GM18868 (cell line): Measurements from ENCODE around the gene RAB4B.
"Not testable (repeated sequence)": the region's sequence is repeated elsewhere in the genome, so short reads cannot be mapped to it uniquely, and the experiment has no call there.

Source experiments
- ATAC-seq: cut with Tn5 transposase; IDR thresholded peaks from one replicate; pipeline ENCODE4 v1.9.1; 2021; ENCODE audit warnings: mild to moderate bottlenecking, moderate library complexity; ENCODE audit not compliant: unreplicated experiment

Gene RAB4B

DNA sequence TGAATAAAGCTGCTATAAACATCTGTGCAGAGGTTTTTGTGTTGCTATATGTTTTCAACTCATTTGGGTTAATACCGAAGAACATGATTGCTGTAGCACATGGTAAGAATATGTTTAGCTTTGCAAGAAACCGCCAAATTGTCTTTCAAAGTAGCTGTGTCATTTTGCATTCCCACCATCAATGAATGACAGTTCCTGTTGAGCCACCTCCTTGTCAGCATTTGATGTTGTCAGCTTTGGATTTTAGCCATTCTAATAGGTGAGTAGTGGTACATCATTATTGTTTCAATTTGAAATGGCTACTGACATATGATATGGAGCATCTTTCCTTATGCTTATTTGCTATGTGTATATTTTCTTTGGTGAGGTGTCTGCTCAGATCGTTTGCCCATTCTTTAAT is 64.0 kb downstream of the RAB4B start:
- not testable (repeated sequence) for ATAC-seq

DNA sequence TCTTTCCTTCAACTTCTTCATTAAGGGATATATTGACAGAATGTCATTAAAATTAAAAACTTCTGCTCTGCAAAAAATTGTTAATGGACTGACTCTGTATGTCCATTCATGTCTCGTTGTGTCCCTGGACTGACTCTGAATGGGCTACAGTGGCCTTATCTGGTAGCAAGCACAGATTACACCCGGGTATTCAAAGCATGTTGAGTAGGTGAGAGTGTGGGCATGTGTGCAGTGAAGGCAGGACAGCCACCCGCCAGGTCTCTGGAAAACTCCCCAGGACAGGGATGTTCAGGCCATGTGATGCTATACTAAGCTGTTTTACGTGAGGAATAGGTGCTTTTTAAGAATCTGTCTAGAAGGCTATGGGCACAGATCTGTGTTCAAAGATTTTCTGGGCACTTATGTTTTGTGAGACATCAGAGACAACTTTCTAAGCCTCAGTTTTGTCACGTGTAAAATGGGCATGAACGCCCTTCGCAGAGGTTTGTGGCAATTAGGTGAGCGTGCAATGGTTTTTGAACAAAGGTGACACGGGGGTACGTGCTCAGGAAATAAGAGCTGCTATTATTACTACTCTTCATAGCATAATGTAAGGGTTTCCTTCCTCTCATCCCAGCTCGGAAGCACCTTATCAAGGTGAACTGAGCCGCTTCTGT is 65.1 kb downstream of the RAB4B start:
- ATAC-seq: not testable (repeated sequence)

DNA sequence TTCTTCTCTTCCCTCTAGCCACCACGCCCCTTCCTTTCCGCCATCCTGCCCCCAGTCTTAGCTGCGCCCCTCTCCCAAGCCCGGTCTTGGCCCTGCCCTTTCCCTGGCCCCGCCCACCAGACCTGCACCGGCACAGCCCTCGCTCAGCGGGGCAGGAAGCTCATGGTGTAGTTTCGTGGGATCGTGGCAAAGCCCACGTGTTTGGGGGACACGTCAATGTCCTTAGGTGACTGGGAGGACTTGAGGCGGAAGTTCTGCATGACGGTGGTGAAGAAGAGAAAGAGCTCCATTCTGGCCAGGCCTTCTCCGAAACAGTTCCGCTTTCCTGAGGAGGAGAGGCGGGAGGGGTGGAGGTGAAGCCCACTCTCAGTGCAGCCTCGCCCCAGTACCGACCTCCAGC is 65.6 kb downstream of the RAB4B start:
- ATAC-seq: not testable (repeated sequence)
